Keratinocyte (primary cell): ENCODE data around the gene IGHMBP2. TPM values are rescaled to one million over a fixed set of nuclear protein-coding genes. Genes with fewer than 3 reads are reported as not detected.

Source experiments
- DNase-seq: peaks from one replicate; pipeline ENCODE4 v3.0.0-alpha.2; 2011; ENCODE audit warnings: low read depth, missing footprints, low spot score
- FAIRE-seq: peaks from 2 replicates; lab custom pipeline; 2011; peaks lifted over from hg19 to GRCh38; lab: Jason Lieb, UNC
- H2AFZ ChIP-seq: 2 replicates; pipeline ENCODE4 v1.6.0; 2012; ENCODE audit warnings: low read length, control low read depth, inconsistent platforms; ENCODE audit not compliant: control insufficient read depth
- H3K27ac ChIP-seq: 2 replicates; pipeline ENCODE4 v1.5.1; 2011; ENCODE audit warnings: low read length; ENCODE audit not compliant: control insufficient read depth, insufficient read depth
- H3K27me3 ChIP-seq: 3 replicates; pipeline ENCODE4 v1.6.0; 2011; ENCODE audit warnings: low read length; ENCODE audit not compliant: control insufficient read depth, insufficient read depth; ENCODE audit errors: extremely low read depth
- H3K36me3 ChIP-seq, 2 experiments: 2 replicates in 1 of 2; 3 replicates in 1 of 2; pipeline ENCODE4 v1.5.1; 2011; ENCODE audit warnings: low read length in 2 of 2, mild to moderate bottlenecking in 1 of 2; ENCODE audit not compliant: control insufficient read depth in 2 of 2, insufficient read depth in 2 of 2; ENCODE audit errors: extremely low read depth in 1 of 2
- H3K4me1 ChIP-seq: 3 replicates; pipeline ENCODE4 v1.5.1; 2011; ENCODE audit warnings: low read length; ENCODE audit not compliant: control insufficient read depth, insufficient read depth; ENCODE audit errors: extremely low read depth
- H3K4me2 ChIP-seq: 3 replicates; pipeline ENCODE4 v1.6.0; 2011; ENCODE audit warnings: low read depth, low read length; ENCODE audit not compliant: control insufficient read depth, insufficient read depth; ENCODE audit errors: extremely low read depth
- H3K4me3 ChIP-seq, 3 experiments: fragments of 200-600 bp in 1 of 3; sonication (generic) in 1 of 3; 2 replicates in 2 of 3; 3 replicates in 1 of 3; pipeline ENCODE4 v1.5.1; 2011 to 2016; ENCODE audit warnings: low read length in 3 of 3, mild to moderate bottlenecking in 3 of 3, control low read depth in 2 of 3, inconsistent platforms in 1 of 3, low read depth in 1 of 3, mixed read lengths in 1 of 3, mixed run types in 1 of 3, moderate library complexity in 1 of 3; ENCODE audit not compliant: control insufficient read depth in 2 of 3, insufficient read depth in 2 of 3; ENCODE audit errors: extremely low read depth in 1 of 3
- H3K79me2 ChIP-seq: 2 replicates; pipeline ENCODE4 v1.6.0; 2012; ENCODE audit warnings: low read length; ENCODE audit not compliant: control insufficient read depth, insufficient read depth
- H3K9ac ChIP-seq: 3 replicates; pipeline ENCODE4 v1.6.0; 2011; ENCODE audit warnings: low read length; ENCODE audit not compliant: control insufficient read depth, insufficient read depth; ENCODE audit errors: extremely low read depth
- H3K9me1 ChIP-seq: 3 replicates; pipeline ENCODE4 v1.6.0; 2011; ENCODE audit warnings: low read length; ENCODE audit not compliant: control insufficient read depth, insufficient read depth; ENCODE audit errors: extremely low read depth
- H3K9me3 ChIP-seq: 2 replicates; pipeline ENCODE4 v1.5.1; 2012; ENCODE audit warnings: low read depth, low read length; ENCODE audit not compliant: control insufficient read depth
- H4K20me1 ChIP-seq: 3 replicates; pipeline ENCODE4 v1.6.0; 2011; ENCODE audit warnings: low read length; ENCODE audit not compliant: control insufficient read depth, insufficient read depth; ENCODE audit errors: extremely low read depth
- CTCF ChIP-seq, 3 experiments: IDR thresholded peaks in 1 of 3; conservative IDR thresholded peaks in 1 of 3; optimal IDR thresholded peaks in 1 of 3; 2 replicates in 2 of 3; 3 replicates in 1 of 3; pipeline versions ENCODE3 to v1.5.1; 2011; ENCODE audit warnings: low read length in 3 of 3, mild to moderate bottlenecking in 3 of 3, moderate library complexity in 2 of 3, control low read depth in 1 of 3, inconsistent platforms in 1 of 3; ENCODE audit not compliant: insufficient read depth in 2 of 3; ENCODE audit errors: extremely low read depth in 1 of 3
- EZH2 ChIP-seq: IDR thresholded peaks from one replicate; pipeline ENCODE4 v1.6.1; 2012; ENCODE audit warnings: inconsistent platforms, mild to moderate bottlenecking, low read length, moderate library complexity
- dilution Hi-C: fragments of 300-500 bp; cut with MboI; formaldehyde crosslinking; loops from one replicate; pipeline ENCODE4 v1.7.0; 2020; ENCODE audit warnings: low sequenced_read_pairs; ENCODE audit not compliant: extremely low pct_ligation_motif_present
- polyA plus RNA-seq, 5 experiments: library from polyadenylated mRNA; depleted of rRNA in 3 of 5; stranded (reverse) in 3 of 5; stranded (forward) in 1 of 5; unstranded in 1 of 5; fragments of >200 nt; gene quantifications; 1 replicate in 1 of 5; 2 replicates in 3 of 5; 3 replicates in 1 of 5; pipeline versions ENCODE4 v1.2.1 to v1.2.3, GENCODE V29; 2011 to 2012; ENCODE audit warnings: missing spikeins in 2 of 5, low read depth in 1 of 5, low replicate concordance in 1 of 5

The IGHMBP2 gene
- polyA plus RNA-seq, 1 donor (not counting 4 experiments of a cell fraction or from before 2014, with no cell fraction given), result 10.0 TPM

- FAIRE-seq (no peak), DNase-seq (no peak)
- Histone ChIP-seq H3K4me1 (no peaks in the 10 kb centered on the region), H3K9me1 (no peaks in the 10 kb centered on the region), H3K27me3 (peaks cover 12% of the 10 kb centered on the region), H3K79me2 (no peaks in the 10 kb centered on the region), H3K9ac (no peak overlapping the region), H3K9me3 (no peaks in the 10 kb centered on the region), H3K4me2 (no peak overlapping the region), H4K20me1 (no peaks in the 10 kb centered on the region), H3K36me3 (no peaks in the 10 kb centered on the region), H3K4me3 (no peak overlapping the region), H2AFZ (no peak overlapping the region), H3K27ac (no peak overlapping the region)
- dilution Hi-C loops, result no loop called here
- no peak for TF ChIP-seq CTCF (optimal IDR thresholded peaks at IDR 0.05 in 1 of 3, IDR thresholded peaks at IDR 0.05 in 1 of 3, conservative IDR thresholded peaks at IDR 0.05 in 1 of 3; ENCODE audit: extremely low read depth in 1 of 3, insufficient read depth in 2 of 3, low read length in 3 of 3)
- TF ChIP-seq EZH2, result no peak
These were observed 74.9 kb downstream of the IGHMBP2 start for GRCh38 chr11:68978626-68978930.

DNA sequence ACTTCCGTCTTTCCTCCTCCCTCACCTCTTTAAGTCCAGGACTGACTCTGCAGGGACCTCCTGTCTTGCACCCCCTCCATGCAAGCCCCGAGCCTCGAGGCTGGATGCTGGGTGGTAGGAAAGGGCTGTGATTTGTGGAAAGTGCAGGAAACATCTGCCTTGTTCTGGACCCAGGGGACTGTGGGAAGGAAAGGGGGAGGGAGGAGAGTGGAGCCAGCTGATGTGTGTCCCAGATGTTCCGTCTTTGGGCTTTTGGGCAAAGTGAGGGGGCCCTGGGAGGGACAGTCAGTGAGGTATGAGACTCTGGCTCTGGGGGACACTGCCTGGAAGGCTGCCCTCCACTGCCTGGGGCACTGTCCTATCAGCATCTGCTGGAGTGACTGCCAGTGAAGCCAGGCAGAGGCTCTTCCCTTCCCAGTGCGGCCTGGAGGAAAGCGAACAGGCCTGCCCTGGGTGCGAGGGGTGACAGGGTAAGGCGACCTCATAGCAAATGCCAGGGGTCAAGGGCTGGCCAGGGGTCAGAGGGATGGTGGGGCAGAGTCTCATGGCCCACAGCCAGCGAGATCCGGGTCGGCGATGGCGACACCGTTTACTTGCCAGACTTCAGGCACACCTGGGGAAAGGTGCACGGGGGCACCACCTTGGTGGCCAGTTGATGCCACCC is 75.4 kb downstream of the IGHMBP2 start:
- FAIRE-seq (no peak), DNase-seq (no peak)
- Histone ChIP-seq H4K20me1 (no peaks in the 10 kb centered on the region), H2AFZ (no peak overlapping the region), H3K4me2 (no peak overlapping the region), H3K36me3 (no peaks in the 10 kb centered on the region), H3K4me3 (no peak overlapping the region), H3K27ac (no peak overlapping the region), H3K9ac (no peak overlapping the region), H3K9me3 (no peaks in the 10 kb centered on the region), H3K4me1 (no peaks in the 10 kb centered on the region), H3K27me3 (peaks cover 12% of the 10 kb centered on the region), H3K79me2 (no peaks in the 10 kb centered on the region), H3K9me1 (no peaks in the 10 kb centered on the region)
- TF ChIP-seq EZH2, result no peak
- dilution Hi-C loops, result no loop called here
